Hepatic stellate cell (primary cell): ENCODE results near the gene WDR35.
A peak's percentile ranks its signal among the peaks of the same experiment; 100 is the strongest.

Experiments
- DNase-seq: peaks from one replicate; pipeline ENCODE4 v3.0.0; 2011; ENCODE audit warnings: low spot score

WDR35 gene

DNA sequence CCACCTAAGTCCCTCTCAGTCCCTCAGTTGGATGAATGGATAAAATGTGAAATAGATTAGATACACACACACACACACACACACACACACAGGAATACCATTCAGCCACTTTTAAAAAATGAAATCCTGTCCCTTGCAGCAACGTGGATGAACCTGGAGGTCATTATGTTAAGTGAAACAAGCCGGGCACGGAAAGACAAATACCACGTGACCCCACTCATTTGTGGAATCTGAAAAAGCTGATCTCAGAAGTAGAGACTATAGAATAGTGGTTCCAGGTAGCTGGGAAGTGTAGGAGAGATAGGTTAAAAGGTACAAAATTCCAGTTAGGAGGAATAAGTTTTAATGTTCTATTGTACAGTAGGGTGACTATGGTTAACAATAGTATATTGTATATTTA, 119.1 kb downstream of the WDR35 start:
- no peak for DNase-seq

DNA sequence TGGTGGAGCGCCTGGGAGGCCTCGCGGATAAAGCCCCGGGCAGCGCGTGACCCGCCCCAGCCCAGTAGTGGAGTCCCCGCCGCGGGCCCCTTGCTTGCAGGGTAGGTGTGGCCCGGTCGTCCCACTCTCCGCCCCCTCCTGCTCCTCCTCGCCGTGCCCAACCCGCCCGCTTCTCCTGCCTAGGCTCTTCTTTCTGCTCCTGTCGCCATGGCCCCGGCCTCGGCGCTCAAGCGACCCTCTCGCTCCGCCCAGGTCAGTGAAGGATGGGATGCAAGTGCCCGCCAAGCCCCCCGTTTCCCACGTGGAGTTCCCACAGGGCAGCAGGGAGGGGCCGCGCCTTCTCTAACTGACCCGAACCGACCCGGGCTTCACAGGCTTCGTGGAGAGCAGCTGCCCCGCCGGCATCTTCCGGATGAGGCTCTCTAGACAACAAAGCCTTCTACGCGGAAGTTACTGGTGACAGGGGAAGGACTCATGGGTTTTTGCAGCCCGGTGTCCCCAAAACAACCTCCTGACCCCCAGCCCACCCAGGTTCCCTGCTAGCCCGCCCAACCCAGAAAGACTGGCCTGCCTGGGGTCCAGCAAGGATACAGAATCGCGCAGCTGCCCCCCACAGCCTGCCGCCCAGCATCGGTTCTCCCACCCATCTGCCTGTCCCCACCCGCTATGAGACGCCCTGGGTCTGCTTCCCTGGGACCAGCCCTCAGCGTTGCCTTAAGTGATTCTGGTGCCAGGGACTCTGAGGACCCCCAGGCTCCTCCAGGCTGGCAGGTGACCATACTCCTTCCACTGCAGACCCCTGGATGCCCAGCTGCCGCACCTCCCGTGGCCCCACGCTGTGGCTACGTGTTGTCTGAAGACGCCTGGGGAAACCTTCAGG, 121.0 kb downstream of the WDR35 start:
- DNase-seq: peak; percentile 41

DNA sequence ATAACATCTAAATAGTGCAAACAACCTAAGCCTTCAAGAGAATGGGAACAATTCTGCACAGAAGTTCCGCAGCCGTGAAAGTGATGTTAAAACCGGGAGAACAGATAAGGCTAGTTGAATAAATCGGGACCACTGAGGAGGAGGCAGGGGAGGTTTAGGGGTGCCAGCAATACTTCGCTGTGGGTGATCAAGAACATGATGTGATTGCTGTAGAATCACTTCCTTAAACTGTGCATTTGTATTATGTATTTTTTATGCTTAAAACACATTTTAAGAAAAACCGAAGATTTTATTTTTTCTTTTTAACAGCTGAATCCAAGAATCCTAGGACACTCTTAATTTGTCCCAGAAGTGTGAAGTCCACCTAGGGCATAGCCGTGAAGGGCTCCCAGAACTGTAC, 121.7 kb downstream of the WDR35 start:
- DNase-seq: no peak

DNA sequence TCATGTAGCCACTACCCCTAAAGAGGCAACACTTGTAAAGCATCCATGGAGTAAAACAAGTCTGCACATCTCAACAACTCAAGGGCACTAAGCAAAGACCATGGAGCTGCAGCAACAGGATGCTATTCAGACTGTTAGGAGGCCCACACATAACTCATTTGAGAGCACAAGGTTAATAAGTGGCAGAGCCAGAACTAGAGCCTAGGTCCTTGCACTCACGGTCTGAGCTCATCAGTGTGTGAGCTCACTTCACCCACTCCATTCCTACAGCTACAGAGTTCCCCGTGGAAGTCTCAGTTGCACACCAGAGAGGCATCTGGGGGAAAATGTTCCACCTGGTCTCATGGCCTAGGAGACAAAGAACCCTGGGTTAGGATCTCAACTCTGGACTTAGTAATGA, 123.1 kb downstream of the WDR35 start:
- no peak for DNase-seq

DNA sequence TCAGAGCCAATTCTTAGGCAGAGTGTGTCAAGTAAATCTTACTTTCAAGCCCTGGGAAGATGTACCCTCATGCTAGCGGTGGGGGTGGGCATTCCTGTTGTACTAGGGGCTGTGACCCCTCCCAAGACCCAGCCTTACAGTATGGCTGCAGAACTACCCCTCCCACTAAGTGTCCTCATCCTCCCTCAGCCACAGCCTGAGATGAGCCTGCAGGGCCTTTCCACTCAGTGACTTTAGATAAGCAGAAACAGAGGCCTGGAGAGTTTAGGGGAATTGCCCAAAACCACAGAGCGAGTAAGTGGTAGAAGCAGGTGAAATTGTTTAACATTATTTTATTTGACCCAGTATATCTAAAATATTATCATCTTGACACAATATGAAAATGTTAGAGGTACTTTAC, 124.8 kb downstream of the WDR35 start:
- no peak for DNase-seq

DNA sequence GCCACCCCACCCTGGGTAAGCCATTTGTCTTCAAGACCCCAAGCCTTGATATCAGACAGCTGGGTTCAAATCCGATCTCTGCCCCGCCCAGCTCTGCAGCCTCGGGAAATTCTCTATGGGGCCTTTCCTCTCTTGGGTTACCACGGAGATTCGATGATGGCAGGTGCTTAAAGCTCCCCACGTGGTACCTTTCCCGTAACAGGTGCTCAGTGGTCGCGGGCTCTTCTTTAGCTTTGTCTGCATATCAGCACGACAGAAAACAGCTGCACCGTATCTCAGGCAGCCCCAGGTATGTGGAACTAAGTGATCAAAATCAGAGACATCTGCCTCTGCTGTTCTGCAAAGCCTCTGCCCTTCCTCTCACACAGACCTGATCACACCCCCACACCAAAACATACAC, 125.5 kb downstream of the WDR35 start:
- DNase-seq: no peak

DNA sequence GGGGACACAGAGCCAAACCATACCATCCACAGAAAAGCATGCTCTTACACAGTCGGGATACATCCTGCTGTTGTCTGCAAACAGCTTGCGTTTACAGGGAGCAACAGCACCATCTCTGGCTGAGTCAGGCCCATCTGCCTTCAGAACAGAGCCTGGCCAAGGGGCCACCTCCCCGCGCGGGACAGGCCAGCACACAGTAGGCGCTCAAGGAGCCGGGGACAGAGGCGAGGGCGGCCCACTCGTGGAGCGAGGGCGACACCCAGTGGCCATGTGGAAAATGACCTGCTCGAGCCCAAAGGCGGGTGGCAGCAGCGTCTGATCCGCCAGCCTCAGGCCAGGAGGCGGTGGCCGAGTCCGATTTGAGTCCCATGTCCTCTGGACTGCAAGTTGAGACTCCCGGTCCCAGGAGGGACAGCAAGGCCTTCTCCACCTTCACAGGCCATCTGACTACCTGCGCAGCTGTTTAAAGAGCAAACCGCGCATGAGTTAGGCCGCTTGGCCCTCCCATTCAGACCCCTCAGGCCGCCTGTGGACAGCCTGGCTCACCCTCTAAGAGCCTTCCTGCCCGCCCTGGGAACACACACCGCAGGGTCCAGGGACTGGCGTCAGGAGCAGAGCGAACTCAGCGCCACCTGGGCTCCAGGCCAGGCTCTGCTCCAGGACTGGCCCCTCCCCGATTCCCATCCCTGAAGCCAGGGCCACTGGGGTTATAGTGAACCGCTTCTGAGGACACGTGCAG, 126.4 kb downstream of the WDR35 start:
- DNase-seq: peak; percentile 73

DNA sequence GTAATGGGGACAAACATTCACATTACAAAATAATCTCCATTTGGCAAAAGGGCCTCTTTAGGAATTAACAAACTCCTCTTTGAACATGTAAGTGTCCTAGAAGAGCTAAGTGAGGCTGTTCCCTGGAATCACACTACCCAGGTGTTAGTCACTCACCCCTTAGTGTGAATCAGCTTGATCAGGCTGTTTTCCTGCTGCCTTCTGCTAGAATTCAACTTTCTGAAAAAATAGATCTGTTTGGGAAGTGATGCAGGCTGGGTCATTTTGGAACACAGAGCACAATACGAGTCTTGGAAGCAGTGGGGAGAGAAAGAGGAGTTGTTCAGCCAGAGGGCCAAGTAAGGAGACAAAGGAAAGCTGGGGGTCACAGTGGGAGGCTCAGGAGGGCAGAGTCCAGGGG, 128.1 kb downstream of the WDR35 start:
- DNase-seq: no peak
